Measurements from ENCODE around the gene FBXW12.

The FBXW12 gene

DNA sequence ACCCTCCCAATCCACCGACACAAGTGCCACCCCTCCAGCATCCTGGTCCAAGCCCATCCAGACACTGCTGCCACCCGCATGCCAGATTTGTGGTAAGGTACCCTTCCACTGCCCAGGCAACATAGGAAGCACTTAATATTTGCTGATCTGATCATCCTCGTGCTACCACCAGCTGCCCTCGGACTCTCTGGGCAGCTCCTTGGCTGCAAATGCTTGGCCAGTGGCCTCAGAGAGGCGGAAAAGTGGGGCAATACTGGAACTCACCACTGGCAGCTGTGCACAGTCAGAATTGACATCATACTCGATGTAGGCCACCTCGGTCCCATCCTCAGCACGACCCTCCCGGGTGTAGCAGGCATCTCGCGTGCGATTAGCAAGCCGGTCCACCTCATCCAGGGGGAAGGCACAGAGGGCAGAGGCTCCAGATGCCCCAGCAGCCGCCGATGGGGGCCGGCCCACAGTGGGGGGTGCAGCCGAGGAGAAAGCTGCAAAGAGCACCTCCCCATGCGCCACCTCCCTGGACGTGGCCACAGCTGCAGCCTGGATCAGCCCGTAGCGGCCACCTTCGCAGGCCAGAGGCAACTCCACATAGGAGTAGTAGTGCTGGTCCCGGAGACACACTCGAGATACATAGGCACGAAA, 51.3 kb downstream of the FBXW12 start:
- no peak for DNase-seq (ENCODE audit: low spot score)

DNA sequence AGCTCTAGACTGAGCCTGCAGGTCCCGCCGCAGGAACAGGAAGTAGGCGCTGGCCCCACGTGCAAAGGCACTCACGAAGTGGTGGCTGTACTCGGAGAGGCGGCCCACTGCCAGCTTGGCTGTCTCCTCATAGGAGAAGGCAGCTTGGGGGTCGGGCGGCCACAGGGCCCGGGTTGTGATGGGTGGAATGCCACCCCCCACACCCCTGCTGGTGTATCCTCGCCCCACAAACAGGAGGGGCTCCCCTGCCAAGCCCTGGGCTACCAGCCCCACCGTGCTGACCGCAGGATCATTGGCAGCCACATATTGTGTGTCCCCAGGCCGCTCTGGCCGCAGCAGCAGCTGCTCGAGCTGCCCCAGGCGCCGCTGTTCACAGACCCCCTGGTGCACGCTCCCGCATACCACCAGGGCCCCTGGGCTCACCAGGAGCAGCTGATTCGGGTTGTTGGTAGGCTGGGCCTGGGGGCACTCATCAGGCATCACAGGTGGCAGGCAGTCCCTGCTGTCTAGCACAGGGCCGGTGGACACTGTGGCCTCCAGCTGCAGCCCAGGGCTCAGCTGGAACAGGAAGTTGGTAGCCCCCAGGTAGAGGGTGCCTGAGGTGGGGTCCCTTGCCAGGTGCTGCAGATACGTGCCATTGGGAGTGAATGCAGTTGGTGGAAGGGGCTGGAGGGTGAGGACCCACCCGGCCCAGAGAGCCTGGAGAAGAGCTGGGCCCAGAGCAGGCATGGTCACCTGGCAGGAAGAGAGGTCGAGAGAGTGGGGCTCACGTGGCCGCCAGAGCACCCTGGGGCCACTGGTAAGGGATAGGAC, 52.1 kb downstream of the FBXW12 start:
- DNase-seq (ENCODE audit: low spot score) = no peak

- no peak for DNase-seq (ENCODE audit: low spot score)
These were observed 53.3 kb downstream of the FBXW12 start for GRCh38 chr3:48425281-48425812.

DNA sequence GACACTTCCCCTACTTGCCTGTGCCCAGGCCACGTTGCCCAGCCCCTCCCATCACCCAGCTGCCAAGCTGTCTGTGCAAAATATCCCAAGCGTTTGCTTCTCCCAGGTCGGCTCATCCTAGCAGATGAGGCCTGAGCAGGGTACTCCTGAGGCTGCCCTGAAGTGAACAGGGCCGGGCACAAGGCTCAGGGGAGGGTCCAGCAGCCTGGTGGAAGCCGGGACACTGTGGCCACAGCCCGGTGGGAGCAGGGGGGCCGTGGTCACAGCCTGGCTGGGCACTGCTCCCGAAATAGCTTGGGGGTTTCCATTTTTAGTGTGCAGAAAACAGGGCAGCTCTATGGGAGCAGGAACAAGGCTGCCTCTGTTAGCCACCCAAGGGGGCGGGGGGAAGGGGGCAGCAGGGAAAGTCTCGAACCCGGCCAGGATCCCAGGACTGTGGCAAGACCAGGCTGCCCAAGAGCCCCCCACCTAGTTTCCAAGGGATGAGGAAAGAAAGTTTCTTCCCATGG, 54.4 kb downstream of the FBXW12 start:
- no peak for DNase-seq (ENCODE audit: low spot score)

DNA sequence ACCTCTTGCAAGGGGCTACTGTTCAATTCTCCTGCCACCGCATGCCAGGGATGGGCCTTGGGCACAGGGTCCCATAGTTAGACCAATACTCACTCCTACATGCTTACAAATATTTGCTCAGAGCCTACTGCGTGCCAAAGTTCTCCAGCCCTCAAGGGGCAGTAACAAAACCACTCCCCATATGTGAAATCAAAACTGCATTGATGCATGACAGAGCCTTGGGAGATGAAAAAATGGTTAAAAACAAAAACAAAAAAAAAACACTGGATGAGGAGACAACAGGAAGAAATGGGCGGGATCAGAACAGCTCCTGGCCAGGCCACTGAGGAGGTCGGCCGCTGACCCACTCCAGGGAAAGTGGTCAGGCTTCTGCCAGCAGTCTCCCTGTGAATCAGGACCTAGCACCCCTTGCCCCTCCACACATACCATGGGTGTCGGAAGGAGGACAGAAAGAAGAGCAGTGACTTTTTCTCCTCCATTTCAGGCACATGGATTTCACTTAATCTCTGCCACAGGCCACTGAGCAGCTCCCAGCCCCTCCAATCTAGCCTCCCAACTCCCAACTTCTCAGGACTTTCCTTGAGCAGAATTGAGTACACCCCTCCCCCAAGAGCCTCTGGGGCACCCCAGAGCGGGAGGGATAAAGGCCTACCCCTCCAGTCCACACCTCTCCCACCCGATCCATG, 55.1 kb downstream of the FBXW12 start:
- DNase-seq (ENCODE audit: low spot score) = no peak

DNA sequence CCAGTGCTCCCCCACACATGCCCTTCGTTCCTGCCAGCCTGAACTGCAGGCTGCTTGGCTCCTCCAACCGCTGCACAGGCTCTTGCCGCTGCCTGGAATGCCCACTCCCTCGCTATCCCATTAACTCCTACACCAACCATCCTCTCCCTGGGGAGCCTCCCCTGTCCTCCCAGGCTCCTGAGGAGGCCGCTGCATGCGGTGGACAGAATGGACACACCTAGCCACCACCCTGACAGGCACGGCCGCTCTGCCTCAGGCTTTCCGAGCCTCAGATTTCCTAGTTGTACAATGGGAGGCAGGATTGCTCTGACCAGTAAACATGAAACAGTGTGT, 55.6 kb downstream of the FBXW12 start:
- no peak for DNase-seq (ENCODE audit: low spot score)

DNA sequence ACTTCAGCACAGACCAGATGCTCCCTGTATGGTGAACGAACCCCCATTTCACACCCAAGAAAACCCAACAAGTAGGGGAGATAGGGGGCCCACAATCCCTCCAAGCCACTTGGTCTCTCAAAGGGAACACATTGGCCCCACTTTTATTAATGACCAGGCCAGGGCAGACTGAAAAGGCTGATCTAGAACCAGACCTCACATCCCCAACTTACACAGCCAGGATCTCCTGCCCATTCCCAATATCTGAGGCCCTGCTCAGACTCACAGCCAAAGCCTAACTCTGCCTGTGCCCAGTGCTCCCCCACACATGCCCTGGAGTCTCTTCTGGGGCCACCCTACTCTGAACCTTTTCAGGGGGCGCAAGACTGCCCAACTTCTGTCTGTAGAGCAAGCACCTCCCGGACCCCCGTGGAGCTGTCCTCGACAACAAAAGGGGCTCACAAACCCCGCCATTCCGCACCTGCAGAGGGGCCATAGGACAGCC, 56.1 kb downstream of the FBXW12 start:
- DNase-seq (ENCODE audit: low spot score) = no peak

DNA sequence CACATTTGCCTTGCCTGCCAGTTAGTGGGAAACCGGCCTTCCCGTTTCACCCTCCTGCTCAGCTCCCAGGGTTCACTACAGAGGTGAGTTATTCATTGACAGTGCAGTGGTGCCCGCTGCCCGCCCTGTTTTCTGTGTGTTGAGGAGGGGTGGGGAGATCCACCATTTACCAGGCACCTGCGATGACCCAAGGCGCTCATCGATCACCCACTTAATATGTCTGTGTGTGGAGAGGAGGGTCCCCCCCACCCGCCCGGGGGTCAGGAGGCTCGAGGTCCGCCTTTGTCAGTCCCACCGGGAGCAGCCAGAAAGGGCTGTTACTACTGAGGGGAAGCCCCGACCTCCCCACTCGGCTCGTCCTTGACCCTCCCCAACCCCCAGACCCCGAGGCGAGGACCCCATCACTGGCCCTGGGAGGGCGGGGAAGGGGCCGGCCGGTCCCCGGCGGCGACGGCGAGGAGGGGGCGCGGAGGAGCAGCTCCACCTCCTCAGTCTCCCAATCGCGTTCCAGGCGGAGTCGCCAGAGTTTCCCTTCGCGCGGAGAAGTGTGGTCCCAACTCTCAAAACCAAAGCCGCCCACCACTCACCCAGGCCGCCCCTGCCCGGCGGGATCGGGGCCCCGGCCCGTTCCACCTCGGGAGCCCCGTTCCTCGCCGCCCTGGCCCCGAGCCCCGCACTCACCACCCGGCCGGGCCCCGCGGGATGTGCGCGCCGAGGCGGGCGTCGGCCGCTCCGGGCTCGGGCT, 56.7 kb downstream of the FBXW12 start:
- peak; percentile 53 for DNase-seq (ENCODE audit: low spot score)

- DNase-seq (ENCODE audit: low spot score) = peak; percentile 76
These were observed 57.4 kb downstream of the FBXW12 start for GRCh38 chr3:48429317-48429959.

- no peak for DNase-seq (ENCODE audit: low spot score)
These were observed 58.1 kb downstream of the FBXW12 start, which contains the start of gene PLXNB1 for GRCh38 chr3:48429960-48430707. PLXNB1 (minus strand) TSS chr3:48430086; CDS start chr3:48424611, 5,475 bp downstream.

GRCh38 chr3:48430708-48431101, 58.7 kb downstream of the FBXW12 start:
- no peak for DNase-seq (ENCODE audit: low spot score)

GRCh38 chr3:48431224-48432029, 59.4 kb downstream of the FBXW12 start:
- no peak for DNase-seq (ENCODE audit: low spot score)

GRCh38 chr3:48432411-48433371, 60.7 kb downstream of the FBXW12 start:
- DNase-seq (ENCODE audit: low spot score) = no peak

DNA sequence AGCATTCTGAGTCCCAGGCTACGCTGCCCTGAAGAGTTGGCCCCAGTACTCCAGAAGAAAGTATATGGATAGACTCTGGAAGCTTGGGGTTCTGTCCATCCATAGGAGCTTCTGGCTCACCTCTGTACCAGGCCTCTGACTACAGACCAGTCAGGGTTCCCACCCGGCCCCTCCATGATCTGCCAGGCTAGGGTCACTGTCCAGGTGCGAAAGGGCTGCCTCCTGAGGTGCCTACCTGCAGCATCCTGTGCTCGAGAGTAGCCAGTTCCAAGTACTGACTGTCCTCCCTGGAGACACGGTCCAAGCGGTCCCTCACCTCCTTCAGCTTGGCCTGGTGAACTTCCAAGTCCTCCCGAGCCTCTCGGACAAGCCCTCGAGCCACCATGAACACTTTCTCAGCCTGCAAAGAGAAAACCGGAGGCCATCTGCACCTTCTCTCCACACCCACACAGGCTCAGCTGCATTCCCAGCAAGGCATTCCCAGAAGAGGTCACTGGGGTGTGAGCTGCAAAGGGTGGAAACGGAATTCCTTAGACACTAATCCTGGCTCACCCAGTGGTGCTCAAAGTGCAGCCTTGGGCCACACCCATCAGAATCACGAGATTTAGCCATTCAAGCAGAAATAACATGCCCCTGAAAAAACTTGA, 61.6 kb downstream of the FBXW12 start:
- peak; percentile 56 for DNase-seq (ENCODE audit: low spot score)

DNA sequence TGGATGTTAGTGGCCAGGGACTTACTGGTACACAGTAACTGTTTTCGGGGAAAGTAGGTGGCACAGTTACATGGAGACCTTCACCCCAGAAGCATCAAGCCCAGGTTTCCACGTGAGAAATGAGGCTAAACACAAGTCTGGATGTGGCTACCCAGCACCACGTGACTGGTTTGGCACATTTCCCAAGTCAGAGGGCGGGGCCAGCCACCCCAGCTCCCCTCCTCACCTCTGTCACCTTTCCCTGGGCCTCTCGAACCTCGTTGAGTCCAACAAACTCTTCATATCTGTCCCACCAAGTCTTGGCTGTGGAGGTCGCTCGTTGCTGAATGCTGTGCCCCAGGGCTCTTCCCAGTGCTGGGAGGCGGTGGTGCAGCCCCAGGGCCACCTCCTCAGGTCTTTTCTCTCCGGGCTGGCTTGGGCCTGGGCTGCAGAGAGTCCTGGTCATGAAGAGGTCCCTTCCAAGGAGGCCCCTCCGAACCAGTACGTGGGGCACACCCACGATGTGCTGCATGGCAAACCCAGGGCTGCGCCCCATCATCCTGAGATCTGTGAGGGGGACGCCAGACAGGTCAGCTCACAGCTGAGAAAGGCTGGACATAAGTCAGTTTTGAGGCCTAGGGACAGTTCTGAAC, 62.7 kb downstream of the FBXW12 start:
- no peak for DNase-seq (ENCODE audit: low spot score)

- no peak for DNase-seq (ENCODE audit: low spot score)
These were observed 63.2 kb downstream of the FBXW12 start for GRCh38 chr3:48435223-48435595.

GRCh38 chr3:48435774-48436476, 63.9 kb downstream of the FBXW12 start:
- peak; percentile 90 for DNase-seq (ENCODE audit: low spot score)

All from hepatic stellate cell (primary cell).